Uterus (tissue), 2 donors: ENCODE results near the gene ITFG2.

Experiments used
- CTCF ChIP-seq, 4 experiments: fragments of 200-600 bp in 2 of 4; fragments of 450-650 bp in 2 of 4; sonication (generic) in 2 of 4; IDR thresholded peaks; one replicate each; pipeline ENCODE4 v1.5.1; 2016 to 2019; ENCODE audit warnings: antibody characterized with exemption in 4 of 4, mild to moderate bottlenecking in 2 of 4, moderate library complexity in 1 of 4
- POLR2A ChIP-seq, 2 donors: fragments of 450-650 bp; IDR thresholded peaks; one replicate each; pipeline ENCODE4 v1.6.1; 2016; ENCODE audit warnings: antibody characterized with exemption in 2 of 2, mild to moderate bottlenecking in 1 of 2, moderate library complexity in 1 of 2

GRCh38 chr12:2776129-2776806 is 36.2 kb upstream of the ITFG2 start:
- TF ChIP-seq CTCF (IDR thresholded peaks at IDR 0.05): no peak
- no peak for TF ChIP-seq POLR2A (IDR thresholded peaks at IDR 0.05)
